Measurements from ENCODE around the gene DIS3L2.

The DIS3L2 gene

GRCh38 chr2:231984992-231985391, 23.5 kb downstream of the DIS3L2 start:
- DNase-seq (ENCODE audit: low read depth) = no peak
- no peak overlapping the region for H3K4me3 ChIP-seq (ENCODE audit: low read length)
- TF ChIP-seq, protein P1, sequence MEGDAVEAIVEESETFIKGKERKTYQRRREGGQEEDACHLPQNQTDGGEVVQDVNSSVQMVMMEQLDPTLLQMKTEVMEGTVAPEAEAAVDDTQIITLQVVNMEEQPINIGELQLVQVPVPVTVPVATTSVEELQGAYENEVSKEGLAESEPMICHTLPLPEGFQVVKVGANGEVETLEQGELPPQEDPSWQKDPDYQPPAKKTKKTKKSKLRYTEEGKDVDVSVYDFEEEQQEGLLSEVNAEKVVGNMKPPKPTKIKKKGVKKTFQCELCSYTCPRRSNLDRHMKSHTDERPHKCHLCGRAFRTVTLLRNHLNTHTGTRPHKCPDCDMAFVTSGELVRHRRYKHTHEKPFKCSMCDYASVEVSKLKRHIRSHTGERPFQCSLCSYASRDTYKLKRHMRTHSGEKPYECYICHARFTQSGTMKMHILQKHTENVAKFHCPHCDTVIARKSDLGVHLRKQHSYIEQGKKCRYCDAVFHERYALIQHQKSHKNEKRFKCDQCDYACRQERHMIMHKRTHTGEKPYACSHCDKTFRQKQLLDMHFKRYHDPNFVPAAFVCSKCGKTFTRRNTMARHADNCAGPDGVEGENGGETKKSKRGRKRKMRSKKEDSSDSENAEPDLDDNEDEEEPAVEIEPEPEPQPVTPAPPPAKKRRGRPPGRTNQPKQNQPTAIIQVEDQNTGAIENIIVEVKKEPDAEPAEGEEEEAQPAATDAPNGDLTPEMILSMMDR (IDR thresholded peaks at IDR 0.05; ENCODE audit: insufficient read depth, low read depth, low read length, missing control alignments) = no peak

DNA sequence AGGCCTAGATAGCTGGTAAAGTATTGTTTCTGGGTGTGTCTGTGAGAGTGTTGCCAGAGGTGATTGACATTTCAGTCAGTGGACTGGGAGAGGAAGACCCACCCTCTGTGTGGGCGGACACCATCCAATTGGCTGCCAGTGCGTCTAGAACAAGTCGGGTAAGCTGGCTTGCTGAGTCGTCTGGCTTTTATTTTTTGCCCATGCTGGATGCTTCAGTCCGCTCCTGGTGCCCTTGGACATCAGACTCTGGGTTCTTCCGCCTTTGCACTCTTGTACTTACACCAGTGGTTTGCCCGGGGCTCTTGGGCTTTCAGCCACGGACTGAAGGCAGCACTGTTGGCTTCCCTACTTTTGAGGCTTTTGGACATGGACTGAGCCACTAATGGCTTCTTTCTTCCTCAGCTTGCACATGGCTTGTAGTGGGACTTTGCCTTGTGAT, 24.3 kb downstream of the DIS3L2 start:
- no peak overlapping the region for H3K4me3 ChIP-seq (ENCODE audit: low read length)
- TF ChIP-seq, protein P1 (IDR thresholded peaks at IDR 0.05; ENCODE audit: insufficient read depth, low read depth, low read length, missing control alignments) = no peak
- peak; percentile 56 for DNase-seq (ENCODE audit: low read depth)

- TF ChIP-seq, protein P1 (IDR thresholded peaks at IDR 0.05; ENCODE audit: insufficient read depth, low read depth, low read length, missing control alignments) = no peak
- no peak overlapping the region for H3K4me3 ChIP-seq (ENCODE audit: low read length)
- no peak for DNase-seq (ENCODE audit: low read depth)
Measured at GRCh38 chr2:231987124-231987727, 25.7 kb downstream of the DIS3L2 start.

DNA sequence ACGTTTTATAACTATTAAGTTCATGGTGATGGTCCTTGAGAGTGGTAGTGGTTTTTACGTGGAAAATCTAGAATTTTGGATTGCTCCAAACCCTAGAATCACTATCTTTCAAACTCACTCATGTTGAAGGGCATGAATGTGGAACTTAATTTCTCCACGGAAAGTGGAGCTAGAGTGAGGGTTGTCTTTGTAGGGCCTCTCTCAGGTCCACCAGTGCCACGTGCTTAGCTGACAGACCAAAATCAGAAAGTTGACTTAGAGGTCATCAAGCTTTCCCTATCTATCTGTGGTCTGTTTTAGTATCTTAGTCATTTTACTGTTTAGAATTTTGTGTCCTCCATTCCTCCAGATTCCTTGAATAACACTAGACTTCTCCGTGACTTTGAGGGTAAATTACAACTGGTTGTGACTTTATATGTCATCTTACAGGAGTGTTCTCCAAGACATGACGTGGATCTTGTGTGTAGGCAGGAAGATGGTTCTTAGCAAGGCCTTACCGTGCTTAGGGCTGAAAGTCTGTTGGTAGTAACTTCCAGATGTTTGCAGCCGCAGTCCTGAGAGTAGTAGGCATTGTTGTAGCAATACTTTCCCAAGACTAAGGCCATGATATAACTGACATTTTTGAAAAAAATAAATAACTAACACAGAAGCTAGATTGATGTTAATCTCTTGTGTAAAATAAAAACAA, 26.8 kb downstream of the DIS3L2 start:
- no peak overlapping the region for H3K4me3 ChIP-seq (ENCODE audit: low read length)
- TF ChIP-seq, protein P1 (IDR thresholded peaks at IDR 0.05; ENCODE audit: insufficient read depth, low read depth, low read length, missing control alignments) = no peak
- no peak for DNase-seq (ENCODE audit: low read depth)

DNA sequence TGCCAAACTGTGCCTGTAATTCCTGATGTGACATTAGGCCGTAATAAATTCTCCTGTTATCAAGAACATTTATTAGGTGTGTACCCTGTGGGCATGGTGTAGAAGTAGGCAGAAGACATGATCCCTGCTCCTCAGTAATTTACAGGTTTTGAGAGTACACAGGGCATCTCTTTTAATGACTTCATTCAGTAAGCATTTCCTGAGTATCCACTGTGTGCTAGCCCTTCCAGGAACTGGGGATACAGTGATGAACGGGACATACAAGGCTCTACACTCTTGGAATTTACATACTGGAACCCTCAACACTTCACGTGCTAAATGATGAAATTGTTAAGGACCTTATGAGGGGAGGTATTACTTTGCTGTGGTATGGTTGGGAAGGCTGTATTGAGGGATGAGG, 30.2 kb downstream of the DIS3L2 start:
- TF ChIP-seq, protein P1 (IDR thresholded peaks at IDR 0.05; ENCODE audit: insufficient read depth, low read depth, low read length, missing control alignments) = no peak
- peak; percentile 22 for DNase-seq (ENCODE audit: low read depth)
- H3K4me3 ChIP-seq (ENCODE audit: low read length) = no peak overlapping the region

GRCh38 chr2:231992888-231993287, 31.4 kb downstream of the DIS3L2 start:
- H3K4me3 ChIP-seq (ENCODE audit: low read length) = no peak overlapping the region
- no peak for DNase-seq (ENCODE audit: low read depth)
- TF ChIP-seq, protein P1 (IDR thresholded peaks at IDR 0.05; ENCODE audit: insufficient read depth, low read depth, low read length, missing control alignments) = no peak
